ENCODE data around the gene PALLD. TPM values are rescaled to one million over a fixed set of nuclear protein-coding genes. Genes with fewer than 3 reads are reported as not detected.

PALLD gene
- total RNA-seq, 1 experiment from 2014 or later, result 27.6 TPM

DNA sequence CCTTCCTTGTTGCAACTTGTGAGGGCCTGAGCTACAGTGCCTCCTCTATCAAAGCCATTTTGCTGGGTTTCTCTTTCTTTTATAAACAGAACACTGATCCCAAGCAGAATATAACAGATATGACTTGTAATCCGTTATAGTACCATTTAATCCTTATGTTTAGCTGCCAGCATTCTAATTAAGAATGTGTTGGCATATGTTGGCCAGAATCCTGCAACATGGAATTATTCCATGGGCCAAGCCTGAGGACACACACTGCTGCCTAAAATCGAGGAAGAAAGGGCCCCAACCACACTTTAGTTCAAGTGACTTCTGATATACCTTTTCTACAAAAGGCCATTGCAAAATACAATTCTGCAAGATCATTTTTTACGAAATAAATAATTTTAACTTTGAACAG lies 28.0 kb downstream of the PALLD start:
- no peak overlapping the region for H3K27ac Mint-ChIP-seq (ENCODE audit: unreplicated experiment)
- intact Hi-C loops (cut with micrococcal nuclease; ENCODE audit: unreplicated experiment), result no loop called here
- TF ChIP-seq, protein P1, sequence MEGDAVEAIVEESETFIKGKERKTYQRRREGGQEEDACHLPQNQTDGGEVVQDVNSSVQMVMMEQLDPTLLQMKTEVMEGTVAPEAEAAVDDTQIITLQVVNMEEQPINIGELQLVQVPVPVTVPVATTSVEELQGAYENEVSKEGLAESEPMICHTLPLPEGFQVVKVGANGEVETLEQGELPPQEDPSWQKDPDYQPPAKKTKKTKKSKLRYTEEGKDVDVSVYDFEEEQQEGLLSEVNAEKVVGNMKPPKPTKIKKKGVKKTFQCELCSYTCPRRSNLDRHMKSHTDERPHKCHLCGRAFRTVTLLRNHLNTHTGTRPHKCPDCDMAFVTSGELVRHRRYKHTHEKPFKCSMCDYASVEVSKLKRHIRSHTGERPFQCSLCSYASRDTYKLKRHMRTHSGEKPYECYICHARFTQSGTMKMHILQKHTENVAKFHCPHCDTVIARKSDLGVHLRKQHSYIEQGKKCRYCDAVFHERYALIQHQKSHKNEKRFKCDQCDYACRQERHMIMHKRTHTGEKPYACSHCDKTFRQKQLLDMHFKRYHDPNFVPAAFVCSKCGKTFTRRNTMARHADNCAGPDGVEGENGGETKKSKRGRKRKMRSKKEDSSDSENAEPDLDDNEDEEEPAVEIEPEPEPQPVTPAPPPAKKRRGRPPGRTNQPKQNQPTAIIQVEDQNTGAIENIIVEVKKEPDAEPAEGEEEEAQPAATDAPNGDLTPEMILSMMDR (IDR thresholded peaks at IDR 0.05; ENCODE audit: unreplicated experiment), result no peak
- H3K4me3 Mint-ChIP-seq (ENCODE audit: low read depth, unreplicated experiment), result no peak overlapping the region
- no TSS peak for BruUV-seq (replicated peaks)
- H3K36me3 Mint-ChIP-seq (ENCODE audit: insufficient read depth, unreplicated experiment), result no peaks in the 10 kb centered on the region
- no peaks in the 10 kb centered on the region for H3K27me3 Mint-ChIP-seq (ENCODE audit: unreplicated experiment)
- no peaks in the 10 kb centered on the region for H3K4me1 Mint-ChIP-seq (ENCODE audit: low read depth, unreplicated experiment)
- CTCF ChIA-PET, result no interaction called here
- peaks cover 4% of the 10 kb centered on the region for H3K9me3 Mint-ChIP-seq (ENCODE audit: low read depth, unreplicated experiment)
- DNase-seq, result no peak

DNA sequence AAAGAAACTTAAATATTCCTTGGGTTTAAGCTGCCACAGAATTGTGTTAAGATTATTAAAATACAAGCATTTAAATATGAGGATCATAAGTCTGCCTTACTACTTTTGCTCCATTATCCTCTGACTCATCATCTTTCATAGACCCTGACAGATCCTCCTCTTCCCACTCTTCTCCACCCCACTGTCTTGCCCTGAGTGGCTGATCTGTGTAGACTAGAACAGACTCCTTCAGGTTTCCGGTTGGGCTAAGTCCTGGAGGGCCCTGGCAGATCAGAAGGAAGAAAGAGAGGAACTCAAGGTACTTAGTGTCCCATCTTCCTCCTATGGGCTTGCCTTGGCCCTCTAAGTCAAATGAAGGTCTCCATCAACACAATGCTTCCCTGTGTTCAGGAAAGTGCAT lies 30.7 kb downstream of the PALLD start:
- CTCF ChIA-PET, result no interaction called here

DNA sequence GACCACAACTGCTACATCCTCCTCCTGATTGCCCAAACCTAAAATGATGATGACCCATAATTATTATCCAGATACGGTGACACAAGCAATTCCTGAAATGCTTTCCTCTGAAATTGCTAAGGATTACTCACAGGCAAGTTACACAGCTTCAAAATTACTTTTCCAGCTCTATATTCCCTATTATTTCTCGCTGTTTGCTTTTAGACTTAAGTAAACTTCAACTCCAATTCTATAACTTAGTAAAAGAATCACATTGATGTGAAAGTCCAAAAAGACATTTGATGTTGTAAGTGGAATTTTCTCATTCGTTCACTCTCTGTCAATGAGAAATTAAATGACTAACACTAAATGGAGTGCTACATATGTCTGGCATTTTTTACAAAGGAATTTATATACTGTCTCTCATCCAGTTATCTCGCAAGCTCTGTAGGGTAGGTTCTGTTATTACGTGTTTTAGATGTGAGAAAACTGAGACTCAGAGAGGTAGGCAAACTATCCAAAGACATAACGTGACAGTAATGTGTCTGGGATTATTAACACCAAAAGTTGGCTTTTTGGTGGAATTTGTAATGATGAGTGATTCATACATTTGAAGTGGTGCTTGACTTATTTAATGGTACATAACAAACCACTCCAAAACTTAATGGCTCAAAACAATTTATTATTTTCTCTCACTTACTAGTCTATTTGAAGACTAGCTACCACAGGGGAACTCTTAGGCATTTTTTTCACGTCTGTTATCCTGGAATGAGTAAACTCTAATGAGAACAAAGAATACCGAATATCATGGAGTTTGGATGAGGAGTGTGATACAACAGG lies 31.5 kb downstream of the PALLD start:
- H3K9me3 Mint-ChIP-seq (ENCODE audit: low read depth, unreplicated experiment), result peaks cover 4% of the 10 kb centered on the region
- no peak overlapping the region for H3K27ac Mint-ChIP-seq (ENCODE audit: unreplicated experiment)
- CTCF ChIA-PET, result no interaction called here
- H3K36me3 Mint-ChIP-seq (ENCODE audit: insufficient read depth, unreplicated experiment), result no peaks in the 10 kb centered on the region
- H3K27me3 Mint-ChIP-seq (ENCODE audit: unreplicated experiment), result no peaks in the 10 kb centered on the region
- no TSS peak for BruUV-seq (replicated peaks)
- TF ChIP-seq, protein P1 (IDR thresholded peaks at IDR 0.05; ENCODE audit: unreplicated experiment), result no peak
- no peak for DNase-seq
- H3K4me3 Mint-ChIP-seq (ENCODE audit: low read depth, unreplicated experiment), result no peak overlapping the region
- H3K4me1 Mint-ChIP-seq (ENCODE audit: low read depth, unreplicated experiment), result no peaks in the 10 kb centered on the region
- intact Hi-C loops (cut with micrococcal nuclease; ENCODE audit: unreplicated experiment), result no loop called here

More for the DNA sequence above, 30.7 kb downstream of the PALLD start:
- intact Hi-C loops (cut with micrococcal nuclease; ENCODE audit: unreplicated experiment), result no loop called here
- peaks cover 4% of the 10 kb centered on the region for H3K9me3 Mint-ChIP-seq (ENCODE audit: low read depth, unreplicated experiment)
- no peak overlapping the region for H3K27ac Mint-ChIP-seq (ENCODE audit: unreplicated experiment)
- H3K36me3 Mint-ChIP-seq (ENCODE audit: insufficient read depth, unreplicated experiment), result no peaks in the 10 kb centered on the region
- H3K4me3 Mint-ChIP-seq (ENCODE audit: low read depth, unreplicated experiment), result no peak overlapping the region
- no peaks in the 10 kb centered on the region for H3K4me1 Mint-ChIP-seq (ENCODE audit: low read depth, unreplicated experiment)
- BruUV-seq (replicated peaks), result no TSS peak
- TF ChIP-seq, protein P1 (IDR thresholded peaks at IDR 0.05; ENCODE audit: unreplicated experiment), result no peak
- H3K27me3 Mint-ChIP-seq (ENCODE audit: unreplicated experiment), result no peaks in the 10 kb centered on the region
- DNase-seq, result no peak

DNA sequence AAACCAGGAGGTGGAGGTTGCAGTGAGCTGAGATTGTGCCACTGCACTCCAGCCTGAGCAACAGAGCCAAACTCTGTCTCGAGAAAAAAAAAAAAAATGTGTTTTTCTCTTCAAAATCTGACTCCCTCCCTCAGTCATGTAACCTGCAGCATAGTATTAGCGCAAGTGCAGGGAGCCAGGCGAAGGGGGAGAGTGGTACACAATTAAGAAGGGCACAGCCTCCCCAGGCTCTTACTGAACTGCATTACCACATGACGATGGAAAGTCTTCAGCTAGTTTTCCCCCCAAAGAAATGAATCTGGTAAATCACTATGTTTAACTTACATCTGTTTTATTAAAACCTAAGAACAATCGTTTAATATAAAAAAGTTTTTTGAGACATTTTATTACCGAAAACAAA lies 32.4 kb downstream of the PALLD start:
- Mint-ChIP-seq H3K9me3 (ENCODE audit: low read depth, unreplicated experiment) (peaks cover 4% of the 10 kb centered on the region), H3K4me3 (ENCODE audit: low read depth, unreplicated experiment) (no peak overlapping the region), H3K4me1 (ENCODE audit: low read depth, unreplicated experiment) (no peaks in the 10 kb centered on the region), H3K27me3 (ENCODE audit: unreplicated experiment) (no peaks in the 10 kb centered on the region), H3K27ac (ENCODE audit: unreplicated experiment) (no peak overlapping the region), H3K36me3 (ENCODE audit: insufficient read depth, unreplicated experiment) (no peaks in the 10 kb centered on the region)
- CTCF ChIA-PET, result no interaction called here
- TF ChIP-seq, protein P1 (IDR thresholded peaks at IDR 0.05; ENCODE audit: unreplicated experiment), result no peak
- intact Hi-C loops (cut with micrococcal nuclease; ENCODE audit: unreplicated experiment), result no loop called here
- DNase-seq, result no peak
- no TSS peak for BruUV-seq (replicated peaks)

All from Calu3 (cell line).